HL-60/S4 (cell line): Measurements from ENCODE around the gene C19orf81.

Source experiments
- in situ Hi-C: fragments of 300-500 bp; cut with MboI; formaldehyde crosslinking; loops from 2 replicates; pipeline ENCODE4 v1.14.3; 2022; ENCODE audit warnings: low sequenced_read_pairs

The C19orf81 gene

DNA sequence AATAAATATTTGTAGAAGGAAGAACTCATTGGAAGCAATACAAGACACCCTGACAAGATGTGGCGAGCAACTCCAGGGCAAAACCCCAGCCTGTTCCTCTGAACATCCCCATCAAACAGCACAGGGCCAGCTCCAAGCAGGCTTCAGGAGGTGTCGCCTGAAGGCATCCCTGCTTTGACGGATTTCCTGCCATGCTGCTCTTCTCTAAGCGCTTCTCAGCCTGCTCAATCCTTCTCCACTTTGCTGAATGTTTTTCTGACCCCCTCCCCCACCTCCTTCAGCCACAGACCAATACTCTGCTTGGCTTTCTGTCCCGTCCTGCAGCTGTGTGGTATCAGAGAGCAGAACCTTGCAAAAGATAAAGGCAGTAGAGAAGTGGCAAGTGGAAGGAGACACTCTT is 28.4 kb downstream of the C19orf81 start:
- in situ Hi-C loops = no loop called here

DNA sequence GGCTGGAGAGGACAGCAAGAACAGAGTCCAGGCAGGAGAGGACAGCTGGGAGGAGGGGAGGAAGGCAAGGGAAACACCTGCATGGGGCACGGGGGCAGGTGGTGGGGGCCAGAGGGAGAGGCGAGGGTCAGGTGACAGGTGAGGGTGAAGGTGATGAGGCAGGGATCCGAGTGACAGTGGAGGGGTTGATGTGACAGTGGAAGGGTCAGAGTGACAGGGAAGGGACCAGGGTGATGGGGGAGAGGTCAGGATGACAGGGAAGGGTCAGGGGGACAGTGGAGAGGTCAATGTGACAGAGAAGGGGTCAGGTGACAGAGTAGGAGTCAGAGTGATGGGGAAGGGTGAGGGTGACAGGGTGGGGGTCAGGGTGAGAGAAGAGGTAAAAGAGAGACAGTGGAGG is 29.1 kb downstream of the C19orf81 start:
- in situ Hi-C loops = no loop called here

DNA sequence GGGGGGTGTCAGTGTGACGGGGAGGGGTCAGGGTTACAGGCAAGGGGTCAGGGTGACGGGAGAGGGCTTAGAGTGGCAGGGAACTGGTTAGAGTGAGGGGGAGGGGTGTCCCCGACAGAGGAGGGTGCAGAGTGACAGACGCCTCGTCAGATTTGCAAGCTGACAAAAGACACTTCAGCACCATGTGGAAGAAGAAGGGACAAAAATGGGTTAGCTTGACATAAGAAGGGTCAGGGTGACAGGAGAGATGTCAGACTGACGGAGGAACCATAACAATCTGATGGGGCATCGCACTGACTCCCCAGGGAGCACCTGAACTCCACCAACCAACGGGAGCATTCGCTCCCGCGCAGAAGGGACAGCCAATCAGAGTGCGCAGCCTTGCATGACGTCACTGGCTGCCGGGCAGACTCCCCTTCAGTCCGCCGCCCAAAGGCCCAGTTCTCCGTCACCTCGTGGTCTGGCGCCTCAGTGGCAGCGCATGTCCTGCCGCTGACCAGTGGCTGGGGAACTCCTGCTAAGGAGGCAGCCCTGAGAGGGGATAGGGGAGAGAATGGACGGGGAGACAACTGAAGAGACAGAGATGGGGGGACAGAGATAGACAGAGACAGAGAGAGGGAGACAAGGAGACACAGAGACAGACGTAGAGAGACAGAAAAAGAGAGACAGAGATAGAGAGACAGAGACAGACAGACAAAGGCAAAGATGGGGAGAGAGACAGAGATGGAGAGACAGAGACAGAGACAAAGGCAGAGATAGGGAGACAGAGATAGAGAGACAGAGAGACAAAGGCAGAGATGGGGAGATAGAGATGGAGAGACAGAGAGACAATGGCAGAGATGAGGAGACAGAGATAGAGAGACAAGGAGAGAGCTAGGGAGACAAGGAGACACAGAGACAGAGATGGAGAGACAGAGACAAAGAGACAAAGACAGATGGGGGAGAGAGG is 30.2 kb downstream of the C19orf81 start:
- in situ Hi-C loops = no loop called here

DNA sequence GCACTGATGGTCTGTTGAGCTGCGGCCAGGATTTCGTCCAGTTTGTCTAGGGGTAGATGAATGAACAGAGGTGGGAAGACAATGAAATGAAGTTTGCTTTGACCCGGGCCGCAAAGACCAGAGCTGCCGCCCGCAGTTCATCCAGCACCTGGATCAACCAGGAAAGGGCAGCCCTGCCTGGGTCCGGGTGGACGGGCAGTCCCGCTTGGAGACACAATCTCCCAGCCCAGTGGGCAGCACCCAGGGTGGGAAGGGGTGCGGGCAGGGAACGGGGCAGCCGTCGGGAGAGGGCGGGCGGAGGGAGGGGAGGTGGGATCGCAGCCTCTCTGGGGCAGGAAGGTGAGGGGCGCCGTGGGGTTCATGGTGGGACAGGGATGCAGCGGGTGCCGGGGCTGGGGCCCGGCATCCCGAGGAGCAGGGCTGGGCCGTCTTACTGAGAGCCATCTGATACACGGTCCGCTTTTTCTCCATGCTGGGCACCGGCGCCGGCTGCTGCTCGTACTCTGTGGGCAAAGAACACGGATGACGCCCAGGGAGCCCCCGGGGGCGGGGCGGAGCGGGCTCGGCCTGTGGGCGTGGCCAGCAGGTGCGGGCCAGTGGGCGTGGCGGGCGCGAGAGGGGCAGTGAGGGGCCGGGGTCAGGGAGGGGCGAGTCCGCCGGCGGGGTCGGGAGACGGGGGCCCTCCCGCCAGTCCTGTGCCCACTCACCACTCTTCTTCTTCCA is 37.2 kb downstream of the C19orf81 start:
- in situ Hi-C loops = no loop called here

- in situ Hi-C loops = no loop called here
Observed at GRCh38 chr19:50688766-50689165, 39.5 kb downstream of the C19orf81 start.

DNA sequence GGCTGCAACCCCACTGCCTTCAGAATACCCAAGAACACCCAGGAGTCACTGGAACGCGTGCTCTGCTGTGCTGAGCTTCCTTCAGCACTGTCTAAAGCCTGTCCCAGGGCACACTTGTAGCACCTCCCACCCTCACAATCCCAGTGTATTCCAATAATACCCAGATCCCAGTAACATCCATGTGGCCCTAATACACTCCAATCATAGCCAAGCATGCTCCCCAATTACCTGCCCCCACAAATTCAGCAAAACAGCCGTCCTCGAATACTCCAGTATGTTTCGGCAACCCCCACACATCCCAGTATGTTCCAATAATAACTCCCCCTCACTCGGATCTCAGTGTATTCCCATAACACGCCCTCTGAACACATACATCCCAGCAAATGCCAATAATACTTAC is 41.2 kb downstream of the C19orf81 start:
- in situ Hi-C loops = no loop called here

DNA sequence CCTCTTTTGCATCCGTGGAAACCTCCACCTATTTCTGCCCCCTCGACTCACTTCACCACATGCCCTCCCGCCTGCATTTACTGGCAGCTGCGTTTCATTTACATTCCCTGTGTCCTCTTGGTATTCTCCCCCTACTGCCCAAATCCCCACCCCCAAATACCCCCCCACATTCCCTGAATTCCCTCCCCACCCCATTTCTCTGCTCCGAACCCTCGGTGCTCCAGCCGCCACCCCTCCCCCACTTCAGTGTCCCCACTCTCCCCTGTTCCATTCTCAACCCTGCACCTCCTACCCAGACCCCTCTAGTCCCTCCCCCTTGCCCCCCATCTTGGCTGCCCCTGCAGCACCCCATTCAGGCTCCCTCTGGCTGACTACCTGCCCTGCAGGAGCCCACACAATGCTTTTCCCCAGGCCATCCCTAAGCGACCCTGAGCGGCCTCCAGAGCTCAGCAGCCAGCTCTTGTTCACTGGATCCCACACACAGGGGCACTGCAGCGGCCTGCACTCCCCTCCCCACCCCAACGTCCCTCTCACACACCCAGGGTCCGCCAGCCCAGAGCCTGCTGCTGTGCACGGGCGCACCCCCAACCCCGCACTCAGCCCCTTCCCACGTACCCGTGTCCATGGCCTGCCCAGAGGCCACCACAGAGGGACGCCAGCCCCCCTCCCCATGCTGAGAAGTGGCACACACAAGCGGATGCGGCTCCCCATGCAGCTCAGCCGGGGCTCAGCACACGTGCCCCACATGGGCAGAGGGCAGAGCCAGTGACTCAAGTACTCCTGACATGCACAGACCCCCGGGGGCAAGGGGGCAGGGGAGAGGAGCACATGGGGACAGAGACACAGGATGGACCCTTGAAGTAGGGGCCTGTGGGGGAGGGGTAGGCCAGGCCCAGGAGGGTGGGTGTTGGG is 44.1 kb downstream of the C19orf81 start:
- in situ Hi-C loops = no loop called here

- in situ Hi-C loops = no loop called here
Observed at GRCh38 chr19:50694815-50695145, 45.5 kb downstream of the C19orf81 start.

DNA sequence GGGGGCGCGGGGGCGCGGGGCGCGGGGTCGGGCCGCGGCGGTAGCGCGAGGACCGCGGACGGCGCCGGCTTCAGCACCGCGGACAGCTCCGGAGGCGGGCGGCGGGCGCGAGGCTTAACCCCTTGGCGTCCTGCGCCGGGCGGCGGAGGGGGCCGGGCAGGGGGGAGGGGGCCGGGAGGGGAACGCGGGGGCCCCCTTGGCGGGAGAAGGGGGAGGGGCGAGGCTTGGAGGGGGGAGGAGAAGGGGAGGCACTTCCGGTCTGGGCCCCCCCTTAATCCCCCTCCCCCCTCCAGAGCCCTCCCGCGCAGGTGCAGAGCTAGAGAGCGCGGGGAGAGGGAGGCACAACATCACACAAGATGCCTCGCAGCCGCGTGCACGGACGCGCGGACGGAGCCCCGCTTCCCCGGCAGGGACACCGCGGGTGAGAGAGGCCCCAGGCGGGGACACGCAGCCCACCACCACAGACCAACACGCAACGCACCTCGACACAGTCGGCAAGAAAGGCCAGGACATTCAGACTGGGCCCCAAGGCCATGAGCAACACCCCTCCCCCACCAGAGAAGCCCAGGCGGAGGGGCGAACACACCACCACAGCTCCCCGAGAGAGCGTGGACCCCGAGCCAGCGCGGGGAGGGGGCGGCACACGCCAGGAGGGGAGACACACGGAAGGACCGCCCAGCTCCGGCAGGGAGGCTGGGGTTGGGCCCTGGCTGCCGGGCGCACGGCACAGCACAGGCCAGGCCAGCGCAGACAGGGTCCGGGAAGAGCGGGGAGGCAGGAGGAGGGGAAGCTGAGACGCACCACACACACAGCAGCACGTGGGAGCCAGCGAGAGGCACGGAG is 46.2 kb downstream of the C19orf81 start:
- in situ Hi-C loops = no loop called here

DNA sequence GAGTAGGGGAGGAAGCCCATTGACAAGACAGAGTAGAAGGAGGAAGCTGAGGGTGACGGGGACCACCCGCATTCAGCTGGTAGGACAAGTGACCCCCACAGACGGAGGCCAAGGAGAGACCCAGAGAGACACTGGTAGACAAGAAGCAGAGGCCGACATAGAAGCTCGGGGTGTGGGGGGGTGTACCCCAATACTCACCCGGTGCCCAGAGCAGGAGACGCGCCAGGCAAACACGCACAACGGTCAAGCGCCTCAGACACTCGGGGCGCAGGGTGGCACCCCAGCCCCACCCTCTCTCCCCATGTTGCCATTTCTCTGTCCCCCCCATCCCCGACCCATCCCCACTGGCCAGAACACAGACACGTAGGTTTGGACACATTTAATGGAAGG is 46.8 kb downstream of the C19orf81 start:
- in situ Hi-C loops = no loop called here

DNA sequence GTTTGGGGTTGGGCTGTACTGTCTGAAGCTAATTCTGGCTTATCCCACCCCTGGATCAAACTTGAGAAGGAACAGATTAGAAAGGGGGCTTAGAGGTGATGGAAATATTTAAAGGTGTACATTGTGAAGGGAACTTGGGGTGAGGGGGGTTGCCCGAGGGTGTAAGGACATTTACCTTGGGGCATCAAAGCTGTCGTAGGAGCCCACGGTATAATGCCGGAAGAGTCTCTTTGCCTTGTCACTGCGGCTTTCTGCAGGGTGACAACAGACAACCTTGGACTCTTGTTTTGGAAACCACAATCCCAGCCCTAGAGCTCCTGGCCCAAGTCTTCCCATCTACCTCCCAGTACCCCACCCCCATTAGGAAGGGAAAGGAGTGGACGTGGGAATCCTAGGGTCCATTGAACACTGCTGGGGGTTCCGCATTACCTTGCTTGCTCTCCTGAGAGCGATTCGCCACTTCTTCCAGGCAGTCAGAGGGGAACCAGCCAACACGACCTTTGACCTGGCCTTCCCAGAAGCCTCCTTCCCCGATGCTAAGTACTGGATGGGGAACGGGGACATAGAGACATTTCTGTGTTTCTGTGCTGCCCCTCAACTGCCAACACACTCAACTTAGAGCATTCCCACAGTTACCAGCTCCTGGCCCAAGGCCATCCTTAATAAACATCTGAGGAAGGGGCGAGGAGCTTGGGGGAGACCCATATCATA is 48.3 kb downstream of the C19orf81 start:
- in situ Hi-C loops = no loop called here

DNA sequence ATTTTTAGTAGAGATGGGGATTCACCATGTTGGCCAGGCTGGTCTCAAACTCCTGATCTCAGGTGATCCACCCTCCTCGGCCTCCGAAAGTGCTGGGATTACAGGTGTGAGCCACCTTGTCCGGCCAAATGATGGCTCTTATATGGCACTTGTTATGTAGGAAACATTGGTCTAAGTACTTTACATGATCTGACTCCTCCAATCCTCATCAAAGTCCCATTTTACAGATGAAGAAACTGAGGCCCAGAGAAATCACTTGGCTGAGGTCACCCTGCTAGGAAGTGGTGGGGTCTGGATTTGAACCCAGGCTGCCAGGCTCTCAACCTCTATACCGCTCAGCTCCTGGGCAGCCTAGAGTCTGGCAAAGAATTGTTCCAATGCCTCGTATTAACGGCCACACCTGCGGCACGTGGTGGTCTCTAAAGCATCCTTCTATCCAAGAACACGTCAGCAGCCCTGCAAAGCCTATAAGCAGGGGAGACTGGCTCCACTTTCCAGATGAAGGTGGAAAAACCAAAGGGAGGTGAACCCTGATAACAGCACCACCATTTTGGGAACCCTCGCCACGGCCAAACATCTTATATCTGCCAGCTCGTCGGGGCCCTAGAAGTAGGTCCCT is 52.2 kb downstream of the C19orf81 start:
- in situ Hi-C loops = no loop called here

DNA sequence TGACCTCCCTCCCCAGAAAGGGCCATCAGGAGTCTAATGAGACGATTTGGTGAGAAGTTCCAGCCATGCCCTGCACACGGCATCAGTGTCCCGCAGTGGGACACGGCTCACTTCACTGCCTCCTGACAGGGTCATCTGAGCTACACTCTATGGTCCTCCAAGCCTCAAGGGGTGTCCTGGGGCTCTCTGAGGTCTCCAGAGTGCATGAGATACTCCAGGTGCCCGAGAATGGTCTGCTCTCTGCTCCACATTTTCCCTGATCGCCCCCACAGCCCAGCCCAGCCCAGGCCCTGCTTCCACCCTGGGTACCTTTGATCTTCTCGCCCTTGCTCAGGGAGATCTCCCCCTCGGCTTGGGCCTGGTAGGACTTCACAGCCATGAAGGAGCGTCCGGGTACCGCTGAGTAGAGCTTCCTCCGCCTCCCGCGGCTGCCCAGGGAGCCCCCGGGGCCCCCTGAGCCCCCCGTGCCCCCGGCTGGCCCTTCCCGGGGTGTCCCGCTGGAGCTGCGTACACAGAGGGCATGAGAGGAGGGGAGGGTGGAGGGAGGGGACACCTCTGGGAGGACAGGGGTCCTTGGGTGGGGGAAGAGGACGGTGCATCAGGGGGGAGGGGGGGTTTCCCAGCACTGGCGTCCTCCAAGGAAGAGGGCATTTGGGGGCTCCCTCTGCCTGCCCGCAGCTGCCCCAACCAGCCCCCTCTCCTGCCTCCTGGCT is 53.1 kb downstream of the C19orf81 start:
- in situ Hi-C loops = no loop called here

- in situ Hi-C loops = no loop called here
Observed at GRCh38 chr19:50702871-50703829, 53.9 kb downstream of the C19orf81 start.

- in situ Hi-C loops = no loop called here
Observed at GRCh38 chr19:50703915-50704796, 54.9 kb downstream of the C19orf81 start.

DNA sequence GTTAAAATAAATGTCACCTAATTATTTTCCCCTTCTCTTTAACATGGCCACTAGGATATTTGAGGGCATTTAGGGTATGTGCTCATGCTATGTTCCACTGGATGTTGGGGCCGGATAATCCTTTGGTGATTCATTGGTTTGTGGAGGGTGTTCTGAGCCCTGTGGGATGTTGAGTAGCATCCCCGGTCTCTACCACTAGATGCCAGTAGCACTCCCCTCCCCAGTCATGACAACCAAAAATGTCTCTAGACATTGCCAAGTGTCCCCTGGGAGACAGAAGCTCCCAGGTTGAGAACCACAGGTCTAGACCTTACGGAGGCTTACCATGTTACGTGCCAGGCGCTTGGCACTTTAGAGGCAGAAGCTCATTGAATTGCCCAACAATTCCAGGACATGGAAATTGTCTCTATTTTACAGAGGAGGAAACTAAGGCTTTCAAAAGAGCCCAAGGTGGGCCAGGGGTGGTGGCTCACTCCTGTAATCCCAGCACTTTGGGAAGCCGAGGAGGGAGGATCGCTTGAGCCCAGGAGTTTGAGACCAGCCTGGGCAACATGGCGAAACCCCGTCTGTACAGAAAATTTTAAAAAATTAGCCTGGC is 56.3 kb downstream of the C19orf81 start:
- in situ Hi-C loops = no loop called here
